Esophagus muscularis mucosa (tissue), 4 donors: ENCODE data around the gene TFIP11. TPM values are rescaled to one million over a fixed set of nuclear protein-coding genes. Genes with fewer than 3 reads are reported as not detected.

Experiments
- DNase-seq: peaks from one replicate; pipeline ENCODE4 v3.0.0-alpha.2; 2017; ENCODE audit errors: extremely low spot score
- H3K27ac ChIP-seq, 4 donors: fragments of 200-600 bp; sonication (generic); replicated peaks in 1 of 4; 1 replicate in 3 of 4; 2 replicates in 1 of 4; pipeline ENCODE4 v1.5.1; 2016 to 2019; ENCODE audit warnings: mild to moderate bottlenecking in 1 of 4
- H3K27me3 ChIP-seq, 4 donors: fragments of 200-600 bp; sonication (generic); one replicate each; pipeline versions ENCODE4 v1.5.1 to v1.6.0; 2016 to 2019
- H3K36me3 ChIP-seq, 4 donors: fragments of 200-600 bp; sonication (generic); one replicate each; pipeline ENCODE4 v1.5.1; 2016 to 2019
- H3K4me1 ChIP-seq, 4 donors: fragments of 200-600 bp; sonication (generic); one replicate each; pipeline ENCODE4 v1.5.1; 2016 to 2019
- H3K4me3 ChIP-seq, 4 donors: fragments of 200-600 bp; sonication (generic); 1 replicate in 2 of 4; 2 replicates in 2 of 4; pipeline ENCODE4 v1.5.1; 2016 to 2019; ENCODE audit warnings: mild to moderate bottlenecking in 4 of 4, moderate library complexity in 1 of 4
- H3K9me3 ChIP-seq, 4 donors: fragments of 200-600 bp; sonication (generic); 1 replicate in 3 of 4; 2 replicates in 1 of 4; pipeline ENCODE4 v1.5.1; 2016 to 2019
- CTCF ChIP-seq, 3 experiments: fragments of 200-600 bp in 2 of 3; fragments of 450-650 bp in 1 of 3; sonication (generic) in 2 of 3; IDR thresholded peaks; one replicate each; pipeline ENCODE4 v1.5.1; 2017 to 2019; ENCODE audit warnings: antibody characterized with exemption in 3 of 3, mild to moderate bottlenecking in 2 of 3, moderate library complexity in 1 of 3
- EP300 ChIP-seq: sonication (generic); formaldehyde crosslinking; IDR thresholded peaks from one replicate; pipeline ENCODE4 v1.6.1; 2017; ENCODE audit warnings: antibody characterized with exemption
- POLR2A ChIP-seq: fragments of 450-650 bp; IDR thresholded peaks from one replicate; pipeline ENCODE4 v1.6.1; 2017; ENCODE audit warnings: antibody characterized with exemption, moderate library complexity, mild to moderate bottlenecking, low read depth
- POLR2AphosphoS5 ChIP-seq, 2 donors: sonication (generic); formaldehyde crosslinking; IDR thresholded peaks; one replicate each; pipeline ENCODE4 v1.6.1; 2017; ENCODE audit warnings: antibody characterized with exemption in 2 of 2
- WGBS: methylation state at CpG from one replicate; pipeline ENCODE4 v1.1.5; 2018; 5-methylcytosine and 5-hydroxymethylcytosine counted together
- intact Hi-C: fragments of 100-400 bp; cut with DNase I; formaldehyde crosslinking; loops from one replicate; pipeline ENCODE4 v1.15.1; 2023
- total RNA-seq, 4 donors: library from RNA; depleted of rRNA; stranded (reverse); fragments of >200 nt; gene quantifications; one replicate each; pipeline versions ENCODE4 v1.1.0 to v1.2.1, GENCODE V29; 2016

Gene TFIP11
- total RNA-seq, 4 donors from 2014 or later: 17.9 to 23.5 (median 20.4) TPM

GRCh38 chr22:26555478-26555877 lies 43.2 kb upstream of the TFIP11 start:
- 87% methylated on average over 11 of the region's 11 CpGs for WGBS
- Histone ChIP-seq H3K4me1 (peaks cover 0 to 17% (median 3%) of the 10 kb centered on the region in 4 donors), H3K27me3 (no peaks in the 10 kb centered on the region), H3K36me3 (no peaks in the 10 kb centered on the region), H3K9me3 (no peaks in the 10 kb centered on the region), H3K4me3 (no peak overlapping the region), H3K27ac (no peak overlapping the region)
- no peak for DNase-seq
- TF ChIP-seq POLR2AphosphoS5 (IDR thresholded peaks at IDR 0.05): no peak
- no peak for TF ChIP-seq EP300
- TF ChIP-seq POLR2A: no peak
- TF ChIP-seq CTCF (IDR thresholded peaks at IDR 0.05): no peak
- intact Hi-C loops: no loop called here

GRCh38 chr22:26554956-26555355 lies 42.7 kb upstream of the TFIP11 start:
- WGBS: 75% methylated on average over 6 of the region's 6 CpGs
- H3K9me3 ChIP-seq: no peaks in the 10 kb centered on the region
- no peak overlapping the region for H3K4me3 ChIP-seq
- no peak overlapping the region for H3K27ac ChIP-seq
- TF ChIP-seq POLR2A (no peak), EP300 (no peak), POLR2AphosphoS5 (IDR thresholded peaks at IDR 0.05) (no peak), CTCF (IDR thresholded peaks at IDR 0.05) (no peak)
- no peaks in the 10 kb centered on the region for H3K27me3 ChIP-seq
- intact Hi-C loops: no loop called here
- H3K36me3 ChIP-seq: no peaks in the 10 kb centered on the region
- DNase-seq: no peak
- peaks cover 0 to 23% (median 7%) of the 10 kb centered on the region in 4 donors for H3K4me1 ChIP-seq

- no peak for DNase-seq
These were observed 40.9 kb upstream of the TFIP11 start for GRCh38 chr22:26553056-26553752.

GRCh38 chr22:26552466-26552865 lies 40.2 kb upstream of the TFIP11 start:
- Histone ChIP-seq H3K36me3 (peaks cover 0 to 2% (median 0%) of the 10 kb centered on the region in 4 donors), H3K9me3 (no peaks in the 10 kb centered on the region), H3K4me3 (no peak overlapping the region), H3K4me1 (peaks cover 0 to 25% (median 7%) of the 10 kb centered on the region in 4 donors), H3K27me3 (no peaks in the 10 kb centered on the region), H3K27ac (no peak overlapping the region)
- no peak for TF ChIP-seq EP300
- no peak for TF ChIP-seq POLR2A
- TF ChIP-seq CTCF (IDR thresholded peaks at IDR 0.05): no peak
- TF ChIP-seq POLR2AphosphoS5 (IDR thresholded peaks at IDR 0.05): no peak
- intact Hi-C loops: no loop called here
- no peak for DNase-seq
- WGBS: 87% methylated on average over 8 of the region's 10 CpGs

More at GRCh38 chr22:26553056-26553752, 40.9 kb upstream of the TFIP11 start:
- peaks cover 0 to 23% (median 7%) of the 10 kb centered on the region in 4 donors for H3K4me1 ChIP-seq
- H3K27ac ChIP-seq: no peak overlapping the region
- H3K27me3 ChIP-seq: no peaks in the 10 kb centered on the region
- intact Hi-C loops: no loop called here
- WGBS: 55% methylated on average over 7 of the region's 7 CpGs
- H3K9me3 ChIP-seq: no peaks in the 10 kb centered on the region
- no peaks in the 10 kb centered on the region for H3K36me3 ChIP-seq
- no peak for TF ChIP-seq CTCF (IDR thresholded peaks at IDR 0.05)
- no peak for TF ChIP-seq POLR2A
- TF ChIP-seq EP300: no peak
- TF ChIP-seq POLR2AphosphoS5 (IDR thresholded peaks at IDR 0.05): no peak
- no peak overlapping the region for H3K4me3 ChIP-seq
